ENCODE results near the gene ASPG.

ASPG gene

DNA sequence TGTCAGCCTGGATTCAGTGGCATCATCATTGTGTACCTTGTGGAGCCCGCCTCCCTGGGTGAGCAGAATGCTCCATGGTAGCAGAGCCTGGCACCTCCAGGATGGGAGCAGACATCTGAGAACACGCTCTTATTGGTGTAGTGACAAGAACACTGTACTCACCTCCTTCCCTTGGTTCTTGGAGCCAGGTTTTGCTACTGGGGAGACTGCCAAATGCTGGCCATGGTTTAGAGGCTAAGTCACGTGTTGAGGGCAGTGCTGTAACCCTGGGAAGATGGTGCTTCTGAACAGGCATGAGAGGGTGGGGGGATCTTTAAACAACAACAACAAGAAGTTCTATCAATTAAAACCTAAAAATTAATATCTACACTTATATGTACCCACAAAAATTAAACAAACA lies 47.6 kb upstream of the ASPG start:
- no peaks in the 10 kb centered on the region for H3K27me3 ChIP-seq (ENCODE audit: control insufficient read depth, low read length)
- H3K9me3 ChIP-seq (ENCODE audit: control insufficient read depth, insufficient read depth, low read length): no peaks in the 10 kb centered on the region
- no peaks in the 10 kb centered on the region for H3K79me2 ChIP-seq (ENCODE audit: control insufficient read depth, low read length)
- no peak overlapping the region for H3K4me3 ChIP-seq (ENCODE audit: low read length)
- no peaks in the 10 kb centered on the region for H4K20me1 ChIP-seq (ENCODE audit: control insufficient read depth, insufficient read depth, low read depth, low read length)
- no peak overlapping the region for H3K27ac ChIP-seq (ENCODE audit: low read depth, low read length)
- no peak overlapping the region for H3K4me2 ChIP-seq (ENCODE audit: low read length)
- no peaks in the 10 kb centered on the region for H3F3A ChIP-seq (ENCODE audit: control insufficient read depth, insufficient read depth)
- H3K4me1 ChIP-seq (ENCODE audit: control insufficient read depth, low read length): no peaks in the 10 kb centered on the region
- H3K9me2 ChIP-seq (replicated peaks; ENCODE audit: control insufficient read depth, low read length): no peaks in the 10 kb centered on the region
- no peaks in the 10 kb centered on the region for H3K36me3 ChIP-seq (ENCODE audit: control insufficient read depth, low read length)
- TF ChIP-seq EZH2phosphoT487 (IDR thresholded peaks at IDR 0.05; ENCODE audit: borderline replicate concordance, low read length) (no peak), CTCF (IDR thresholded peaks at IDR 0.05; ENCODE audit: low read depth, low read length, poor library complexity, severe bottlenecking) (no peak)

DNA sequence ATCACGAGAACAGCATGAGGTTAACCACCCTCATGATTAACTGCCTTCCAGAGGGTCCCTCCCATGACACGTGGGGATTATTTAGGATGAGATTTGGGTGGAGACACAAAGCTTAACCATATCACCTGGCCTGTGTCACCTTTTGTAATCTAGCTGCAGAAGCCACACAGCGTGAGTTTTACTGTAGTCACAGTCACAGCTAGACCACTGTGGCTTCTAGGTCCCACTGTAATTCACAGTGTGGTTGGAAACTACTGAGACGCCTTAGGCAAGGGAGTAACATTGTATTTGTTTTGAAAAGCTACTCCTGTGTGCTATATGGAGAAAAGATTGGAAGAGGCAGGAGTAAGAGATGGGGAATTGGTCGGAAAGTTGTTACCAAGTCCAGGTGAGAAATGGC lies 46.3 kb upstream of the ASPG start:
- Histone ChIP-seq H3K79me2 (ENCODE audit: control insufficient read depth, low read length) (no peaks in the 10 kb centered on the region), H3K27ac (ENCODE audit: low read depth, low read length) (no peak overlapping the region), H4K20me1 (ENCODE audit: control insufficient read depth, insufficient read depth, low read depth, low read length) (no peaks in the 10 kb centered on the region), H3K9me3 (ENCODE audit: control insufficient read depth, insufficient read depth, low read length) (no peaks in the 10 kb centered on the region), H3K4me3 (ENCODE audit: low read length) (no peak overlapping the region), H3K4me1 (ENCODE audit: control insufficient read depth, low read length) (no peaks in the 10 kb centered on the region), H3K36me3 (ENCODE audit: control insufficient read depth, low read length) (no peaks in the 10 kb centered on the region), H3K9me2 (replicated peaks; ENCODE audit: control insufficient read depth, low read length) (no peaks in the 10 kb centered on the region), H3K27me3 (ENCODE audit: control insufficient read depth, low read length) (no peaks in the 10 kb centered on the region), H3K4me2 (ENCODE audit: low read length) (no peak overlapping the region), H3F3A (ENCODE audit: control insufficient read depth, insufficient read depth) (no peaks in the 10 kb centered on the region)
- TF ChIP-seq CTCF (IDR thresholded peaks at IDR 0.05; ENCODE audit: low read depth, low read length, poor library complexity, severe bottlenecking): no peak
- TF ChIP-seq EZH2phosphoT487 (IDR thresholded peaks at IDR 0.05; ENCODE audit: borderline replicate concordance, low read length): no peak

GRCh38 chr14:104040539-104040938 lies 45.0 kb upstream of the ASPG start:
- Histone ChIP-seq H3K4me3 (ENCODE audit: low read length) (no peak overlapping the region), H3K4me1 (ENCODE audit: control insufficient read depth, low read length) (no peaks in the 10 kb centered on the region), H3K27me3 (ENCODE audit: control insufficient read depth, low read length) (no peaks in the 10 kb centered on the region), H3K36me3 (ENCODE audit: control insufficient read depth, low read length) (no peaks in the 10 kb centered on the region), H3F3A (ENCODE audit: control insufficient read depth, insufficient read depth) (no peaks in the 10 kb centered on the region), H3K9me3 (ENCODE audit: control insufficient read depth, insufficient read depth, low read length) (no peaks in the 10 kb centered on the region), H4K20me1 (ENCODE audit: control insufficient read depth, insufficient read depth, low read depth, low read length) (no peaks in the 10 kb centered on the region), H3K79me2 (ENCODE audit: control insufficient read depth, low read length) (no peaks in the 10 kb centered on the region), H3K27ac (ENCODE audit: low read depth, low read length) (no peak overlapping the region), H3K9me2 (replicated peaks; ENCODE audit: control insufficient read depth, low read length) (no peaks in the 10 kb centered on the region), H3K4me2 (ENCODE audit: low read length) (no peak overlapping the region)
- no peak for TF ChIP-seq EZH2phosphoT487 (IDR thresholded peaks at IDR 0.05; ENCODE audit: borderline replicate concordance, low read length)
- TF ChIP-seq CTCF (IDR thresholded peaks at IDR 0.05; ENCODE audit: low read depth, low read length, poor library complexity, severe bottlenecking): no peak

Data from DOHH2 (cell line).